Fibroblast of villous mesenchyme (primary cell): ENCODE results near the gene ZNF326. TPM values are rescaled to one million over a fixed set of nuclear protein-coding genes. Genes with fewer than 3 reads are reported as not detected.

Experiments
- DNase-seq: peaks from one replicate; pipeline ENCODE4 v3.0.0-alpha.2; 2010; ENCODE audit warnings: low read depth
- H3K4me3 ChIP-seq: 2 replicates; pipeline ENCODE4 v1.5.1; 2011; ENCODE audit warnings: low read depth, mild to moderate bottlenecking, low read length
- small RNA-seq: library from RNA; depleted of rRNA; stranded (forward); fragments of <200 nt; gene quantifications from one replicate; pipeline ENCODE3, GENCODE V24; 2012
- total RNA-seq: library from RNA; depleted of rRNA; stranded (reverse); fragments of >200 nt; gene quantifications from 2 replicates; pipeline ENCODE4 v1.2.3, GENCODE V29; 2012
- TF ChIP-seq, protein P1 (sequence below): IDR thresholded peaks from 2 replicates; pipeline ENCODE4 v1.5.1; 2012; ENCODE audit warnings: low read depth, mild to moderate bottlenecking, low read length; ENCODE audit not compliant: insufficient read depth

Gene ZNF326
- total RNA-seq, 1 donor = 12.1 TPM

DNA sequence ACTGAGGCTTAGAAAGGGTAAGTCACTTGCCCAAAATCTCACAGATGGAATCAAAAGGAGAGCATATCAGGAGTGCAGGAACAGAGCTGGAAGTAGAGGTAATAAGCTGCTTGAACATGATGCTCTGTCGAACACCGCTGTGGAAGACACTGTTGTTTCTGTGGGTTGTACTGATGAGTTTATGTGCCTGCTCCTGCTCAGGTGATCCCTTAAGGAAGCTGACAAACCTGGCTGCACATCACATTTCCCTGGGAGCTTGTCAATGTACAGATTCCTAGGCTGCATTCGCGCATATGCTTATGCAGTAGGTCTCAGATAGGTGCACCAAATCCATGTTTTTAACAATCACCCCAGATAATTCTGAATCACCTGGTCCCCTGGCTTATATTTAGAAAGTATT is 79.7 kb downstream of the ZNF326 start:
- H3K4me3 ChIP-seq = no peak overlapping the region
- TF ChIP-seq, protein P1, sequence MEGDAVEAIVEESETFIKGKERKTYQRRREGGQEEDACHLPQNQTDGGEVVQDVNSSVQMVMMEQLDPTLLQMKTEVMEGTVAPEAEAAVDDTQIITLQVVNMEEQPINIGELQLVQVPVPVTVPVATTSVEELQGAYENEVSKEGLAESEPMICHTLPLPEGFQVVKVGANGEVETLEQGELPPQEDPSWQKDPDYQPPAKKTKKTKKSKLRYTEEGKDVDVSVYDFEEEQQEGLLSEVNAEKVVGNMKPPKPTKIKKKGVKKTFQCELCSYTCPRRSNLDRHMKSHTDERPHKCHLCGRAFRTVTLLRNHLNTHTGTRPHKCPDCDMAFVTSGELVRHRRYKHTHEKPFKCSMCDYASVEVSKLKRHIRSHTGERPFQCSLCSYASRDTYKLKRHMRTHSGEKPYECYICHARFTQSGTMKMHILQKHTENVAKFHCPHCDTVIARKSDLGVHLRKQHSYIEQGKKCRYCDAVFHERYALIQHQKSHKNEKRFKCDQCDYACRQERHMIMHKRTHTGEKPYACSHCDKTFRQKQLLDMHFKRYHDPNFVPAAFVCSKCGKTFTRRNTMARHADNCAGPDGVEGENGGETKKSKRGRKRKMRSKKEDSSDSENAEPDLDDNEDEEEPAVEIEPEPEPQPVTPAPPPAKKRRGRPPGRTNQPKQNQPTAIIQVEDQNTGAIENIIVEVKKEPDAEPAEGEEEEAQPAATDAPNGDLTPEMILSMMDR = no peak
- DNase-seq = no peak

GRCh38 chr1:90074970-90075391 is 80.1 kb downstream of the ZNF326 start:
- DNase-seq = no peak
- H3K4me3 ChIP-seq = no peak overlapping the region
- TF ChIP-seq, protein P1 = no peak

GRCh38 chr1:90083995-90084394 is 89.1 kb downstream of the ZNF326 start:
- TF ChIP-seq, protein P1 = no peak
- no peak for DNase-seq

More at GRCh38 chr1:90083995-90084394, 89.1 kb downstream of the ZNF326 start:
- no peak overlapping the region for H3K4me3 ChIP-seq

Small RNA genes lying within 50 kb of the gene (small RNA-seq; reads per million reads assigned to genes)
- gene RN7SKP272 = not detected

Other genes starting within 250 kb of the ZNF326 start
- 26.7 and 58.7 TPM in 2 replicates for gene LRRC8D, start 174.1 kb upstream of the ZNF326 start, total RNA-seq